Epithelial cell of esophagus (primary cell): ENCODE measurements around the gene KIR3DL2.
"Not testable (repeated sequence)": the region's sequence is repeated elsewhere in the genome, so short reads cannot be mapped to it uniquely, and the experiment has no call there.

Experiments
- DNase-seq: peaks from one replicate; pipeline ENCODE4 v3.0.0; 2010; ENCODE audit warnings: low read depth
- H3K4me3 ChIP-seq: 2 replicates; pipeline ENCODE4 v1.5.1; 2011; ENCODE audit warnings: mild to moderate bottlenecking, low read length, control low read depth
- CTCF ChIP-seq: IDR thresholded peaks from 2 replicates; pipeline ENCODE4 v1.5.1; 2011; ENCODE audit warnings: low read depth, mild to moderate bottlenecking, low read length, control low read depth, inconsistent platforms; ENCODE audit not compliant: insufficient read depth; ENCODE audit errors: missing control alignments

KIR3DL2 gene

GRCh38 chr19:54850061-54850640 lies at the start of gene KIR3DL2:
TSS of gene KIR3DL2 (plus strand) at chr19:54850443. CDS start at chr19:54850476, 33 bp downstream.
- not testable (repeated sequence) for DNase-seq, H3K4me3 ChIP-seq

- no peak within 1 kb of the TSS for H3K4me3 ChIP-seq
- DNase-seq: no peak
Measured at GRCh38 chr19:54803410-54803809, 46.8 kb upstream of the KIR3DL2 start, which contains the start of gene KIR2DL4. TSS of gene KIR2DL4 (plus strand) at chr19:54803610. CDS start at chr19:54803652, 42 bp downstream.

GRCh38 chr19:54804101-54804500 lies 46.1 kb upstream of the KIR3DL2 start:
- H3K4me3 ChIP-seq: no peak overlapping the region
- TF ChIP-seq CTCF: no peak
- no peak for DNase-seq

More at GRCh38 chr19:54803410-54803809, 46.8 kb upstream of the KIR3DL2 start, which contains the start of gene KIR2DL4:
- no peak for TF ChIP-seq CTCF

GRCh38 chr19:54804571-54804970 lies 45.7 kb upstream of the KIR3DL2 start:
- TF ChIP-seq CTCF: no peak
- no peak for DNase-seq
- no peak overlapping the region for H3K4me3 ChIP-seq

- H3K4me3 ChIP-seq: no peak overlapping the region
- no peak for TF ChIP-seq CTCF
- no peak for DNase-seq
Measured at GRCh38 chr19:54805665-54806515, 44.4 kb upstream of the KIR3DL2 start.

GRCh38 chr19:54806516-54806838 lies 43.8 kb upstream of the KIR3DL2 start:
- DNase-seq: no peak
- no peak for TF ChIP-seq CTCF
- no peak overlapping the region for H3K4me3 ChIP-seq

- not testable (repeated sequence) for DNase-seq, H3K4me3 ChIP-seq
Measured at GRCh38 chr19:54814571-54814970, 35.7 kb upstream of the KIR3DL2 start.

- not testable (repeated sequence) for DNase-seq, H3K4me3 ChIP-seq
Measured at GRCh38 chr19:54816251-54816650, 34.0 kb upstream of the KIR3DL2 start, which contains the start of gene KIR3DL1. TSS of gene KIR3DL1 (plus strand) at chr19:54816468.
